ENCODE data around the gene AOPEP. TPM values are rescaled to one million over a fixed set of nuclear protein-coding genes. Genes with fewer than 3 reads are reported as not detected.

Gene AOPEP
- total and polyA plus RNA-seq, 2 donors, result 9.6 to 36.5 TPM

DNA sequence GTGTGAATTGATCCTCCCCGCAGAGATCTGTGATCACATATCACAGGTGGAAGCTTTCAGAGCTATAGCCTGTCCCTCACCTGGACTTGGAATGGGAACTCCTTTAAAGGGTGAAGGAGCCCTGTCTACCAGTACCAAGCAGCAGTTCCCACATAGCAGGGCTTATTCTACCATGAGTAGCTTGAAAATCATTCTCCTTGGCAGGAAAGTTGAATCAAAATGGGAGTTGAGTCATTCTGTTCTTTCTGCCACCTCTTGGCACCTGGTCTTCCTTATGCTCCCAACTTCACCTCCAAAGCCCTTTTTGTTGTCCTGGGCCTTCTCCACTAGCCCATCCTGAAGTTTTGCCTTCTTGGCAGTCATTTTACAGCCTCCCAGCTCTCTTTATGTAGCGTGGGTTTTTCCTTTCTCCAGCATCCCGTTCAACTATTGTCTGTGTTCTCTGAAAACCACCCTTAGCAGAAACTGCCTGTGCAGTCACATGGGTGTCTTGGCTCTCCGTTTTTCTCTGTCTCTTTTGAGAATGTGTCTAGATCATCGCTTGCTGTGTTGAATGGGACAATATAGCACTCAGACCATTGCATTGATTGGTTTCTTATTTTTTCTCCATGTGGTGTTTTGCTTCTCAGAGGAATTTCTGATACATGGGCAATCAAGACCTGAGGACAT is 222.2 kb downstream of the AOPEP start:
- 97% methylated on average over 5 of the region's 5 CpGs for WGBS
- no peak overlapping the region for H3K27ac ChIP-seq (ENCODE audit: low read depth in 1 of 2, low read length in 1 of 2)
- no peaks in the 10 kb centered on the region for H3K36me3 ChIP-seq (ENCODE audit: control insufficient read depth in 2 of 2, insufficient read depth in 2 of 2, low read length in 1 of 2)
- no peaks in the 10 kb centered on the region for H3K27me3 ChIP-seq (ENCODE audit: control insufficient read depth in 2 of 2, insufficient read depth in 1 of 2, low read length in 1 of 2)
- H3K4me1 ChIP-seq (ENCODE audit: control insufficient read depth in 2 of 2, insufficient read depth in 2 of 2, low read length in 2 of 2), result peaks cover 0 to 25% of the 10 kb centered on the region in 2 donors
- H3K4me3 ChIP-seq (ENCODE audit: low read length in 2 of 2), result no peak overlapping the region
- DNase-seq (ENCODE audit: low read depth in 6 of 9, low spot score in 9 of 9), result no peak
- H3K9me3 ChIP-seq (ENCODE audit: control insufficient read depth in 2 of 2, insufficient read depth in 1 of 2, low read length in 1 of 2), result no peaks in the 10 kb centered on the region

DNA sequence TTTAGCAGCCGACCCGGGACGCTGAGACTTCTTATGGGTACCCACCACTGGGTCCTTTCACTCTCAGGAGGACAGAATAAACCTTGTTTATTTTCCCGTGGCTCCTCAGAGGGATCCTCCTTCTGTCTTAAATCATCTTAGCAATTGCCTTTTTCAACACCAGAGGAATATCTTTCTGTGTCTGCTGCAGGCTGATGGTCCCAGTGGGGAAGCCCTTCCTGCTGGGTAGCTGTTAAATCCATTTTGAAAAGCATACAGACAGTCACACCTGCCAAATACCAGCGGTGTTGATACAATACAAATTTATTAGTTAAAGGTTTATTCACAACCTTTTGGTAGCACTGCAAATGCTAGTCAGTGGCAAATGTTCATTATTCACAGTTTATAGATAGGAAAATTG is 222.9 kb downstream of the AOPEP start:
- Histone ChIP-seq H3K36me3 (ENCODE audit: control insufficient read depth in 2 of 2, insufficient read depth in 2 of 2, low read length in 1 of 2) (no peaks in the 10 kb centered on the region), H3K4me1 (ENCODE audit: control insufficient read depth in 2 of 2, insufficient read depth in 2 of 2, low read length in 2 of 2) (peaks cover 0 to 25% of the 10 kb centered on the region in 2 donors), H3K4me3 (ENCODE audit: low read length in 2 of 2) (no peak overlapping the region), H3K27me3 (ENCODE audit: control insufficient read depth in 2 of 2, insufficient read depth in 1 of 2, low read length in 1 of 2) (no peaks in the 10 kb centered on the region), H3K9me3 (ENCODE audit: control insufficient read depth in 2 of 2, insufficient read depth in 1 of 2, low read length in 1 of 2) (no peaks in the 10 kb centered on the region), H3K27ac (ENCODE audit: low read depth in 1 of 2, low read length in 1 of 2) (no peak overlapping the region)
- DNase-seq (ENCODE audit: low read depth in 6 of 9, low spot score in 9 of 9), result no peak
- 96% methylated on average over 5 of the region's 5 CpGs for WGBS

DNA sequence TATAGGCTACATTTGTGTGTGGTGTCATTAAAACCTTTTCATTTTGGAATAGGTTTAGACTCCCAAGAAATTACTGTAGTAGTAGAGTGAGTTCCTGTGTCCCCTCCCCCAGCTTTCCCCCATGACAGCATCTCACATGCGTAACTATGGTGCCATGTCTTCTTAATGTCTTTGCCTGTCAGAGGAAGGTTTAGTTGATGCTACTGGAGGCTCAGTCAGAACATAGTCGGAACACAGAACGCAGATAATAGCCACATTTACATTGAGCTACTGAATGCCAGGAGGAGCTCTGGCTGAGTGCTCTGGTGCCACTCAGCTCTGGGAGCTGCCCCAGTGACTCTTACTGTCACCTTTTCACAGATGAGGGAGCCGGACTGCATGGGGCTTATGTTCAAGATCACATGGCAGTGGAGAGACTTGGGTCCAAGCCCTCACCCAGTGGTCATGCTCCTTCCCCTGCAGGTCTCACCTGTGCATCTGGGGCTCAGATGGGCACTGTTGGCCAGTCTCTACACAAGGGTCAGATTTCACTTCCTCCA is 223.6 kb downstream of the AOPEP start:
- no peak for DNase-seq (ENCODE audit: low read depth in 6 of 9, low spot score in 9 of 9)
- Histone ChIP-seq H3K9me3 (ENCODE audit: control insufficient read depth in 2 of 2, insufficient read depth in 1 of 2, low read length in 1 of 2) (no peaks in the 10 kb centered on the region), H3K27me3 (ENCODE audit: control insufficient read depth in 2 of 2, insufficient read depth in 1 of 2, low read length in 1 of 2) (no peaks in the 10 kb centered on the region), H3K4me3 (ENCODE audit: low read length in 2 of 2) (no peak overlapping the region), H3K4me1 (ENCODE audit: control insufficient read depth in 2 of 2, insufficient read depth in 2 of 2, low read length in 2 of 2) (peaks cover 0 to 25% of the 10 kb centered on the region in 2 donors), H3K36me3 (ENCODE audit: control insufficient read depth in 2 of 2, insufficient read depth in 2 of 2, low read length in 1 of 2) (no peaks in the 10 kb centered on the region), H3K27ac (ENCODE audit: low read depth in 1 of 2, low read length in 1 of 2) (no peak overlapping the region)
- WGBS, result 97% methylated on average over 4 of the region's 4 CpGs

DNA sequence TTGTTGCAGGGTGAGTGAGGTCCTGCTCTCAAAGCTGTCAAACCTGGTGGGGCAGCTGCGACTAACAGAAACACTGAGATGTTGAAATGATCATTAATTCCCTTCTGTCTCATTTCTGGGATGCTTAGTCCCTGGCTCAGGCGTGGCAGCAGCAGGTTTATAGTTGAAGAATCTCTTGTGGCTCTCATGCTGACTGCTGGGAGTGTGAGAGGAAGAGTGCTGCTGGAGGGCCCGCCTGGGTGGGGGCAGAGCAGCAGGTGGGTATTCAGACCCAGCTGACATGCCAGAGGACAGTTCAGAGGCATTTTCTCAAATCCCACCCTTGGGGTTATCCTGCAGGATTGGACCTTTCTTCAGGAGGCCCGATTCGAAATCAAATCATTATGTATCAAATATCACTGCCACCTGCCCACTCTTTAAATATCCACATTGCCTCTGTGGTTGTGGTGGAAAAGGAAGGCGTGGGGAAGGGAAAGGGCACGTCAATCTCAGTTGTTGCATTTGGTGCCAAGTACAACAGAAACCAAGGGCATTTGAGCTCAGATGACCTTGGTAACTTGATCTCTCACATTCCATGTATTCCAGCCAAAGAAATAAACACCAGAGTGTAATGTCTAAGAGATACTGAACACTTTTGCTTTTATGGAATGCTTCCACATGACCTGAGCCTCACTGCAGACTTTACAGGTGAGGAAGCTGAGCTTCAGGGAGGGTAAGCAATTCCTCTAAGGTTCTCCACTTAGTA is 224.3 kb downstream of the AOPEP start:
- Histone ChIP-seq H3K4me3 (ENCODE audit: low read length in 2 of 2) (no peak overlapping the region), H3K4me1 (ENCODE audit: control insufficient read depth in 2 of 2, insufficient read depth in 2 of 2, low read length in 2 of 2) (peaks cover 0 to 25% of the 10 kb centered on the region in 2 donors), H3K27me3 (ENCODE audit: control insufficient read depth in 2 of 2, insufficient read depth in 1 of 2, low read length in 1 of 2) (no peaks in the 10 kb centered on the region), H3K36me3 (ENCODE audit: control insufficient read depth in 2 of 2, insufficient read depth in 2 of 2, low read length in 1 of 2) (no peaks in the 10 kb centered on the region), H3K27ac (ENCODE audit: low read depth in 1 of 2, low read length in 1 of 2) (no peak overlapping the region), H3K9me3 (ENCODE audit: control insufficient read depth in 2 of 2, insufficient read depth in 1 of 2, low read length in 1 of 2) (no peaks in the 10 kb centered on the region)
- DNase-seq (ENCODE audit: low read depth in 6 of 9, low spot score in 9 of 9), result no peak
- 94% methylated on average over 7 of the region's 7 CpGs for WGBS

DNA sequence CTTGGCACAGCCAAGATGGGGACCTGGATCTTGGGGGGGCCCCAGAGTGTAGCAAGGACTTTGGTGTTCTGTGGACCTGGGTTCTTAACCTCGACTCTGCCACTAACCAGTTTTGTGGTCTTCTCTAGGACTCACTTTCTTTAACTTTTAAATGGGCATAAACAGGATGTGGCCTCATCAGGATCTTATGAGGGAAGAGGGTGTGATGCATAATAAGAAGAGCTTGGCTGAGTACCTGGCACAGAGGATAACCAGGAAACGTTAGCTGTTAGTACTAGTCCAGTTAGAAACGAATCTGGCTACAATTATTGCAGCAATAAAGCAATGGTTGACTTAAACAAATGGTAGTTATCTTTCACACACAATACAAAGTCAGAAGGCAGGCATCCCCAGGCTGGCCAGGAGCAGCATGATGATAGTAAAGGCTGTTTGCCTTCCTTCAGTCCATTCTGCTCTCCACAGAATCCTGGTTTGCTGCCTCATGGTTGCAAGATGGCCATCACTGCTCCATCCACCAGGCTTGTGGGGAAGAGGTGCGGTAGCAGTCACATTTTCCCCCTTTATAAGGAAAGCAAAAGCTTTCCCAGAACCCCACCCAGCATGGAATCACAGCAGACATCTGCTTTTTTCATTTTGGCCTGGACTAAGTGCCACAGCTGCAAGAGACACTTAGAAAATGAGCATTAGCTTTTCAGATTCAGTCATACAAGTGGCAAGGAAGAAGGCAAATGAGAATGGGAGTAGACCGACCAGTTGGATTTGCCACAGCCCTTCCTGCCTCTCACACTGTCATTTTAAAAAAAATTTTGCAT is 225.0 kb downstream of the AOPEP start:
- Histone ChIP-seq H3K9me3 (ENCODE audit: control insufficient read depth in 2 of 2, insufficient read depth in 1 of 2, low read length in 1 of 2) (no peaks in the 10 kb centered on the region), H3K4me3 (ENCODE audit: low read length in 2 of 2) (no peak overlapping the region), H3K36me3 (ENCODE audit: control insufficient read depth in 2 of 2, insufficient read depth in 2 of 2, low read length in 1 of 2) (no peaks in the 10 kb centered on the region), H3K27ac (ENCODE audit: low read depth in 1 of 2, low read length in 1 of 2) (no peak overlapping the region), H3K27me3 (ENCODE audit: control insufficient read depth in 2 of 2, insufficient read depth in 1 of 2, low read length in 1 of 2) (no peaks in the 10 kb centered on the region), H3K4me1 (ENCODE audit: control insufficient read depth in 2 of 2, insufficient read depth in 2 of 2, low read length in 2 of 2) (peaks cover 0 to 25% of the 10 kb centered on the region in 2 donors)
- 91% methylated on average over 5 of the region's 5 CpGs for WGBS
- DNase-seq (ENCODE audit: low read depth in 6 of 9, low spot score in 9 of 9), result peak in 1 of 9 donors; percentile 13

DNA sequence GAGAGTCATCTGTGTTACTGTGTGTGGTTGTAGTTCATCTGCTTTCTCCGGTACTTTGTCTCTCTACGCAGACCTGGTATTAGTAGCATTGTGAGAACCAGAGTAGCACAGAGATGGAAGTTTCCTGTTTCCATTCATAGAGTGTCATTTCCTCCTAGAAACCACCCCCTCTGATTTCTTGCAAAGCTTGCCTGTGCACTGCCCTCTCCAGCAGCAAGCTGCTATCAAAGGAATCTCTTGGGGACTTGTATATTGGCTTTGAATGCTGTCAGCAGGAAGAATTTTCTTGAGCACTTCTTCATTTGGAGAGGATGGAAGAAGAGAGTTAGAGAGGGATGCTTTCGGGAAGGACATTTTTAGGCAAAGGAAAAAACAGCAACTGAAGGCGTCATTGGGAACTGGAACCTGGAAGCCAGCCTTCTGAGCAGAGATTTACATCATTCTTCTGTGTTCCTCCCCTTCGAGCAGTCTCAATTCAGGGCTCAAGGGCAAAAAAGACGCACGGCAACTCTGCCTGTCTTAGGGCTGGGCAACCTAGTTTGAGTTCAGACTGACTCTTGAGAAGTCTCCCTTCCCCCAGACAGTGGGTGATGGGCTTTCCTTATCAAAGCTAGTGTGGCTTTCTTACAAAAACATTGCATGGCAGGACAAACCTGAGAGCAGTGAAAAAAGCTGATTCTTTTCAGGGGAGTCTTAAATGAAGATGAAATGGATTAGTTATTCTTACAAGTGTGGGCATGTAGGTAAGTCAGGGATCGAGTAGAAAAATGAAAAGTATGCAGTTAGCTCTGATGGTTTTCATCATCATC is 226.3 kb downstream of the AOPEP start:
- Histone ChIP-seq H3K4me1 (ENCODE audit: control insufficient read depth in 2 of 2, insufficient read depth in 2 of 2, low read length in 2 of 2) (peaks cover 0 to 25% of the 10 kb centered on the region in 2 donors), H3K4me3 (ENCODE audit: low read length in 2 of 2) (no peak overlapping the region), H3K27ac (ENCODE audit: low read depth in 1 of 2, low read length in 1 of 2) (peak overlapping the region; percentile 49 to 62), H3K9me3 (ENCODE audit: control insufficient read depth in 2 of 2, insufficient read depth in 1 of 2, low read length in 1 of 2) (no peaks in the 10 kb centered on the region), H3K27me3 (ENCODE audit: control insufficient read depth in 2 of 2, insufficient read depth in 1 of 2, low read length in 1 of 2) (no peaks in the 10 kb centered on the region), H3K36me3 (ENCODE audit: control insufficient read depth in 2 of 2, insufficient read depth in 2 of 2, low read length in 1 of 2) (no peaks in the 10 kb centered on the region)
- peak in 6 of 9 donors; percentile 8 to 55 (median 22) for DNase-seq (ENCODE audit: low read depth in 6 of 9, low spot score in 9 of 9)
- WGBS, result 87% methylated on average over 8 of the region's 8 CpGs

DNA sequence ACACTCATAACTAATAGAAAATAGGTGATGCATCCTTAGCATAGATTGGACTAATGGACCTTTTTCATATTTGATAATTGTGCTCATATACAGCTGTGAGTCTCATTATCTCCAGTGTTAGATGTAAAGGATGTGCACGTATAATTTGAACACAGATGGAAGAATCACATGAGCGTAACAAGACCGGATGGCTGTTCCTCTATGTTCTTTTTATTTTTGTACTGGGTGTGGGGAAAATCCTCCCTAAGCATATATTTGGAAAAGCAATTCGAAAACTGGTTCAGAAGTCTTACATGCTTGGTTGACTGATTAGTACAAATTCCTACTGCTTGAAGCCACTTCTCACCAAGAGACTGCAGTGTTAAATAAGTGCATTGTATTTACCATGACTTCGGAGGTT is 230.2 kb downstream of the AOPEP start:
- H3K4me1 ChIP-seq (ENCODE audit: control insufficient read depth in 2 of 2, insufficient read depth in 2 of 2, low read length in 2 of 2), result peaks cover 0 to 12% of the 10 kb centered on the region in 2 donors
- no peaks in the 10 kb centered on the region for H3K27me3 ChIP-seq (ENCODE audit: control insufficient read depth in 2 of 2, insufficient read depth in 1 of 2, low read length in 1 of 2)
- H3K36me3 ChIP-seq (ENCODE audit: control insufficient read depth in 2 of 2, insufficient read depth in 2 of 2, low read length in 1 of 2), result no peaks in the 10 kb centered on the region
- no peaks in the 10 kb centered on the region for H3K9me3 ChIP-seq (ENCODE audit: control insufficient read depth in 2 of 2, insufficient read depth in 1 of 2, low read length in 1 of 2)
- DNase-seq (ENCODE audit: low read depth in 6 of 9, low spot score in 9 of 9), result no peak
- 95% methylated on average over 5 of the region's 5 CpGs for WGBS
- H3K27ac ChIP-seq (ENCODE audit: low read depth in 1 of 2, low read length in 1 of 2), result no peak overlapping the region
- H3K4me3 ChIP-seq (ENCODE audit: low read length in 2 of 2), result no peak overlapping the region

DNA sequence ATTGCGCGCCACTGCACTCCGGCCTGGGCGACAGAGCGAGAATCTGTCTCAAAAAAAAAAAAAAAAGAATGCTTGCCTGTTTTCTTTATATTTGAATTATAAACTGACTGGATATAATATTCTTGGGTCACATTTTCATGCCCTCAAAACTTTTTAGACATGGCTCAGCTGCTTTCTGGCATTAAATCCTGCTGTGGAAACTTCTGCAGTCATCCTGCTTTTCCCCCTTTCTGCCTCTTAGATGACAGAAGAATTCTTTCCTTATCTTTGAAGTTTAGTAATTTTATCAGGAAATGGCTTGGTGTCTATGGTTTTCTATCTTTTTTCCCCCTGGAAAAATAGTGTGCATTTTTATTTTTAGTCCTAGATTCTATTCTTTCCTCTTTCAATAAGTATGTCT is 234.5 kb downstream of the AOPEP start:
- WGBS, result 96% methylated on average over 5 of the region's 5 CpGs
- no peak for DNase-seq (ENCODE audit: low read depth in 6 of 9, low spot score in 9 of 9)
- no peak overlapping the region for H3K27ac ChIP-seq (ENCODE audit: low read depth in 1 of 2, low read length in 1 of 2)
- H3K36me3 ChIP-seq (ENCODE audit: control insufficient read depth in 2 of 2, insufficient read depth in 2 of 2, low read length in 1 of 2), result no peaks in the 10 kb centered on the region
- no peak overlapping the region for H3K4me3 ChIP-seq (ENCODE audit: low read length in 2 of 2)
- H3K27me3 ChIP-seq (ENCODE audit: control insufficient read depth in 2 of 2, insufficient read depth in 1 of 2, low read length in 1 of 2), result no peaks in the 10 kb centered on the region
- no peaks in the 10 kb centered on the region for H3K9me3 ChIP-seq (ENCODE audit: control insufficient read depth in 2 of 2, insufficient read depth in 1 of 2, low read length in 1 of 2)
- no peaks in the 10 kb centered on the region for H3K4me1 ChIP-seq (ENCODE audit: control insufficient read depth in 2 of 2, insufficient read depth in 2 of 2, low read length in 2 of 2)
